ENCODE data around the gene INHA.

INHA gene

DNA sequence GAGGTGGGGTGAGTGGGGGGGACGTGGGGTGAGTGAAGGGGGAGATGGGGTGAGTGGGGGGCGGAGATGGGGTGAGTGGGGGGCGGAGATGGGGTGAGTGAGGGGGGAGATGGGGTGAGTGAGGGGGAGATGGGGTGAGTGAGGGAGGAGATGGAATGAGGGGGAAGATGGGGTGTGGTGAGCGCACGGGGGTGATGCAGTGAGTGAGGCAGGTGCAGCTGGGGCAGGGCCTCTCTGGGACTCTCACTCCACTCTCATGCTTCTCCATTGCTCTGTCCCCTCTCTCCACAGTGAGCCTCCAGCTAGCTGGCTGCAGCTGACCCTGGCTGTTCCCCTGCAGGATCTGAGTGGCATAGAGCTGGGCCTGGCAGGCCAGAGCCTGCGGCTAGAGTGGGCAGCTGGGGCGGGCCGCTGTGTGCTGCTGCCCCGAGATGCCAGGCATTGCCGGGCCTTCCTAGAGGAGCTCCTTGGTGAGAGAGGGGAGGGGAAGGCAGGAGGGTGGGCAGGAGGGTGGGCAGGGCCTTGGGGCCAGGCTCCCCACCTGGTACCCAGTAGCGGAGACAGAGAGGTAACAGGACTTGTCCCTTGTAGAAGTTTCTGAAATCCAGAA, 41.5 kb downstream of the INHA start:
- no peak for DNase-seq

DNA sequence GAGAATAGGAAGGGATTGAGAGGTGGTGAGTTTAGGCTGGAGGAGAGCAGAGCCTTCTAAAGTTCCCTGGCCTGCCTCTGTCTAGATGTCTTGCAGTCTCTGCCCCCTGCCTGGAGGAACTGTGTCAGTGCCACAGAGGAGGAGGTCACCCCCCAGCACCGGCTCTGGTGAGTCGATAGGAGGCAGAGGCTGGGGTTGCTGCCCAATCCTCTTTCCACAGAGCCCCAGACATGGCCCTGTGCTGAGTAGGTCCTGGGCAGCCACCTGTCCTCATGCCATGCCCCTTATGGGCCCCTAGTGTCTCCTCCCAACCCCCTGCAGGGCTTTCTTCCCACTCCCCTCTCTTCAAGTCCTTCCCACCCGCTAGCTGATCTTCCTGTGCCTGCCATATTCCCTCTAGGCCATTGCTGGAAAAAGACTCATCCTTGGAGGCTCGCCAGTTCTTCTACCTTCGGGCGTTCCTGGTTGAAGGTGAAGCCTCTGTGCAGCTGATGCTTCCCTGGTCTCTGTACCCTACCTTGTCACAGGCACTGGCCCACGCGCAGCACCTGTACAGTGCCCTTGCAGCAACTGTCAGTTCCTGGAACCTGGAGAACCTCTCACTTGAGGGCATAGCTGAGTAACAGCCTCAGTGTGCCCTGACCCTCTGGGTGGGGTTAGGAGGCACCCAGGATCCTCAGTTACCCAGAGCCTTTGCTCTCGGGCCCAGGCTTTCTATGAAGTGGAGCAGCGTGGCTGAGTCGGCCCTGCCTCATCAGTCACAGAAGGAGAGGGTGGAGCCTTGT, 42.2 kb downstream of the INHA start:
- DNase-seq = no peak

GRCh38 chr2:219615036-219615435, 42.9 kb downstream of the INHA start:
- DNase-seq = no peak

DNA sequence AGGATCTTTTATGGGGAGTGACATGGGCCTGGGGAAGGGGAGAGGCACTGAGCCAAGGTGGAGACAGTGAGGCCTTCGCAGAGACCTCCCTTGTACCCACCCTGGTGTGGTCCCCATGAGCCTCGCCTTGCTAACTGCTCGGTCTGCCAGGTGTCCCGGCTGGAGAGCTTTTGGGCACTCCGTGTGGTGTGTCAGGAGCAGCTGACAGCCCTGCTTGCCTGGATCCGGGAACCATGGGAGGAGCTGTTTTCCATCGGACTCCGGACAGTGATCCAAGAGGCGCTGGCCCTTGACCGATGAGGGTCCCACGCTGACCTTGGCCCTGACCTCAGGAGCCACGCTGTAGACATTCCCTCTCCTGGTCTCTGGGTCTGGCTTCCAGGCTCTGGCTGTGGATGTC, 43.8 kb downstream of the INHA start:
- DNase-seq = no peak

GRCh38 chr2:219616550-219616949, 44.4 kb downstream of the INHA start:
- DNase-seq = no peak

- no peak for DNase-seq
Observed at GRCh38 chr2:219618733-219619122, 46.6 kb downstream of the INHA start.

DNA sequence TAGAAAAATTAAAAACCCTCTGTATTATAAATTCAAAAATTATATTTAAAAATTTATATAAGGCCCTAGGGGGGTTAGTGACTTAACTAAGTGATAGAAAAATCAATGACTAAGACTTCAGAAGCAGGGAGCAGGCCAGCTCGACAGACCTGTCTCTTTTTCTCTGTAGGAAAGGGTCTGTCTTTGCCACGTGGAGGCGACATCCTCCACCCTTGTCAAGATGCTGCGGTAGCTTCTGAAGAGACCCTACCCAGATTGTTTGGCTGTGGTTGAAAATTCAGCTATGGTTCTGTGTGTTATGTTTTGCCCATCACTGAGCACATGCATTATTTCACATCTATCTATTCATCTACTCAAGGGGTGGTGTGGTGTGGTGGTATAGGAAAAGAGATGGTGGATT, 47.1 kb downstream of the INHA start:
- no peak for DNase-seq

DNA sequence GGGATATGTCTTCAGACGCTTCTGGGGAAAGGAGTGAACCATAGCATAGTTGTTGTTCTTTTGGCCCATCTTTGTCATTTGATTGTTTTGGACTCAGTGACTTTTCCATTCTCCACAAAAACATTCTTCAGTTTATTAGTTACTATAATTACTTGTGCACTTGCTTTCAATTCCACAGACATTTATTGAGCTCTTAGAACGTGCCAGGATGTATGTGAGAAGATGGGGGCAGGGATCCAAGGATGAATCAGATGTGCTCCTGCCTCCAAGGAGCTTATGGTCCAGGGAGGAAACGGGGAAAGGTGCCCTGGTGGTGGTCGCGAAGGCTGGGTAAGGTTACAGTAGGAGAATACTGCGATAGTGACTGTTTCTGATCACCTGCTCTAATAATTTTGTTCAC, 48.4 kb downstream of the INHA start:
- no peak for DNase-seq

GRCh38 chr2:219621935-219622334, 49.8 kb downstream of the INHA start:
- no peak for DNase-seq

DNA sequence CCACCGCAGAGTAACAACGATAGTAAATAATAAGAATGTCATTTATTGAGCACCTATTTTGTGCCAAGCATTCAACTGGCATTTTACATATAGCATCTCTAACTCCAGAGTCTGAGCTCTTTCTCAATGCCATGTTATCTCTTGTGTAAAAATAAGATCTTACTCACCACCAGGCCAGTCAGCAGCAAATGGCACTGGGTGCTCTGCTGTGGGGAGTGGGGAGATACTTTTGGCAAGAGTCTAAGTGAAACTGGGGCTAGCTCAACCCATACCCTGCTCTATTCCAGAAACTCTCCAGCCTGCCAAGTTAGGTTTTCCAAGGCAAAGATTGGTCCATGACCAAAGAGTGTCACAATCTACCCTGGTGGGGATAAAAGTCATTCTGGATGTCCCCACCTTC, 50.4 kb downstream of the INHA start:
- DNase-seq = no peak

DNA sequence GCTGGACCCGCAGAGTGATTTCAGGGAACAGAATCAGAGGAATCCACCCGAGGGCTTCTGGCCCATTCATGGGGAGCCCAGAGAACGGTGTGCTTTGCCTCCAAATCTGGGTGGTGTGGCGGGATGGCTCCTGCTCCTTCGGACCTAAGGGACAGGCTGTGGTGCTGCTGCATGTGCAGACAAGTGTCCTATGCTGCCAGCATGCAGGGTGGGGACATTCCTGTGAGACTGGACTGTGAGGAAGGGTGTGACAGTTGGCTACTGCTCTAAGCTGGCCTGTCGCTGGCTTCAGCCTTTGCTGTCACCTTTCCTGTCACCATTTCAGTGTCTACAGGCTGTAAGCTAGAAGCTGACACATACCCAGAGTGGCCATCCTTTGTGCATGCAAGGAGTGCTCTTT, 52.5 kb downstream of the INHA start:
- no peak for DNase-seq

- DNase-seq = no peak
Observed at GRCh38 chr2:219625179-219625578, 53.1 kb downstream of the INHA start.
